UCSD-AML1 (cell line): ENCODE data around the gene C2orf80.
"Not testable (repeated sequence)": the region's sequence is repeated elsewhere in the genome, so short reads cannot be mapped to it uniquely, and the experiment has no call there.

ENCODE experiments used
- DNase-seq: peaks from one replicate; lab custom pipeline; 2025; ENCODE audit not compliant: unreplicated experiment; lab: John Stamatoyannopoulos, UW

The C2orf80 gene

GRCh38 chr2:208189810-208190503 lies at the start of gene C2orf80:
Gene C2orf80, minus strand, starts transcription at chr2:208190030. Its CDS starts 3,044 bp downstream, at chr2:208186986.
- no peak for DNase-seq

DNA sequence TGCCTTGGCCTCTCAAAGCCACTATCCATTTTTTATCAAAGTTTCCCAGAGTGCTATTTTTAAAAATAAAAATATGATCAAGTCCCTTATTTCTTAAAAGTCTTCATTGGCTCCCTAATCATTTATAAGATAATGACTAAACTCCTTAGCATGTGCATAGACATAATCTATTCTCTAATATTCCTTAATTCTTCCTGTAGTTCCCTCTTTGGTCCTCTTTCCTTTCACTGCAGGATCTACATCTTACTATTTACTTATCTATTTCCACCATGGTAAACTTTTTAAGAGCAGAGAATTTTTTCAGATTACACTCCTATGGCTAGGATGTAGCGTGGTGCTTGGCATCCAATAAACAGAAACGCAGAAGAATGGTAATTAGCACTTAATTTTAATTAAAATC lies 46.0 kb upstream of the C2orf80 start:
- no peak for DNase-seq

- DNase-seq: no peak
Measured at GRCh38 chr2:208234786-208235185, 45.0 kb upstream of the C2orf80 start.

DNA sequence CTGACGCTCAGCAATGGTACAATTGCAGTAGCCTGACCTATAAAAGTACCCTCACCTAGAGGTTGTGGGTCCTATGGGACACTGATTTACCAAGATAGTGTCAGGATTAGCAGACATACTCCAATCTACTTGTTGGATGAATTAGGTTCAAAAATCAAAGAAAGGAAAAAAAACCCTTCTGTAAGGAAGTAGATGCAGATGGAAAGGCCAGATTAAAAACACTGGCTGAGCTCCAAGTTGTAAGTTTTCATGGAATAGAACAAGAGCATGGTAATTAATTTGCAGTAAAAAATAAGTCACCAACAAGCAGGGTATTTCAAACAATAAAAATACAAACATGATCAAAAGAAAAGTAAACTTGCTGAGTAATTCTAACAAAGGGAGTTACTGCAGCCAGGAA lies 38.6 kb upstream of the C2orf80 start:
- DNase-seq: no peak

DNA sequence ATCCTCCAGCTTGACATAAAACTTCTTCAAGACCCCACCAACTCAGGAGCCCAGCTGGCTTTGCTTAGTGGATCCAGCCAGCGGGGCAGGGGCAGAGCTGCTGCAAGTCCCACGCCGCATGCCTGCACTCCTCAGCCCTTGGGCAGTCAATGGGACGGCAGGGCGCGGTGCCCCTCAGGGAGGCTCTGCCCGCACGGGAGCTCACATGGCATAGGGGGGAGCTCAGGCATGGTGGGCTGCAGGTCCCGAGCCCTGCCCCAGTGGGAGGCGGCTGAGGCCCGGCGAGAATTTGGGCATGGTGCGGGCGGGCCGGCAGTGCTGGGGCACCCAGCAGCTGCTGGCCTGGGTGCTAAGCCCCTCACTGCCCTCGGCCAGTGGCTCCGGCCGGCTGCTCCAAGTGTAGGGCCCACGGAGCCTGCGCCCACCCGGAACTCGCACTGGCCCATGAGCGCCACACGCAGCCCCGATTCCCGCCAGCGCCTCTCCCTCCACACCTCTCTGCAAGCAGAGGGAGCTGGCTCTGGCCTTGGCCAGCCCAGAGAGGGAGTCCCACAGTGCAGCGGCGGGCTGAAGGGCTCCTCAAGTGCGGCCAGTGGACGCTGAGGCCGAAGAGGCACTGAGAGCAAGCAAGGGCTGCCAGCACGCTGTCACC lies 37.9 kb upstream of the C2orf80 start:
- no peak for DNase-seq

DNA sequence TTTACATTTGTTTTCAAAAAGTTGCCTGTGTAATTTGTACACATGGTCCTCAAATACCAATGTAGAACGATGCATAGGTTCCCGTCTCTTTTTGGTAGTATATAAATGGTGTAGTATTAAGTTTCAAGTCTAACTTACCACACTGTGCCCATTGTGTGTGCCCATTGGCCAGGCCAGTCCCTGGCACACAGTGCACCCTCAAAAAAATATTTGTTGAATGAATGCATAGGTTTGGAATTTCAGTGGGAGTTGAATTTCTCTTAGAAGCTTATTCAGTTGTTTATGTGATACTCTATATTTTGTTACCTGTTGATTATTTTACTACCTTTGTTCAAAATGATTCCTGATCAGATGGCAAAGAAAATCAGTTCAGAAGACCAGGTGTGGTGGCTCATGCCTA lies 35.0 kb upstream of the C2orf80 start:
- no peak for DNase-seq

GRCh38 chr2:208222351-208222750 lies 32.5 kb upstream of the C2orf80 start:
- no peak for DNase-seq

DNA sequence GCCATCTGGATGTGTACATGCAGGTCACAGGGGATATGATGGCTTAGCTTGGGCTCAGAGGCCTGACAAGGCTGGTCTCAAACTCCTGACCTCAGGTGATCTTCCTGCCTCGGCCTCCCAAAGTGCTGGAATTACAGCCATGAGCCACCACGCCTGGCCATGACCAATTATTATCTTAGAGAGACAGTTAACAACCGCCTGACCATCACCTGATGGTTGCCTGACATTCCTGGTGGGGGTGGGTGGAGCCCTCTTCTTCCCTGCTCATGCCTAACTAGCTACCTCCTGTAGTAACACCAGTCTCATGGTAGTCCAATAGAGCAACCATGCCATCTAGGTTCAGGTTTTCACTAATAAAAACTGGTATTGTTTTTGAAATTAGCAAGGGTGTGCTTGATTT lies 32.0 kb upstream of the C2orf80 start:
- DNase-seq: not testable (repeated sequence)

DNA sequence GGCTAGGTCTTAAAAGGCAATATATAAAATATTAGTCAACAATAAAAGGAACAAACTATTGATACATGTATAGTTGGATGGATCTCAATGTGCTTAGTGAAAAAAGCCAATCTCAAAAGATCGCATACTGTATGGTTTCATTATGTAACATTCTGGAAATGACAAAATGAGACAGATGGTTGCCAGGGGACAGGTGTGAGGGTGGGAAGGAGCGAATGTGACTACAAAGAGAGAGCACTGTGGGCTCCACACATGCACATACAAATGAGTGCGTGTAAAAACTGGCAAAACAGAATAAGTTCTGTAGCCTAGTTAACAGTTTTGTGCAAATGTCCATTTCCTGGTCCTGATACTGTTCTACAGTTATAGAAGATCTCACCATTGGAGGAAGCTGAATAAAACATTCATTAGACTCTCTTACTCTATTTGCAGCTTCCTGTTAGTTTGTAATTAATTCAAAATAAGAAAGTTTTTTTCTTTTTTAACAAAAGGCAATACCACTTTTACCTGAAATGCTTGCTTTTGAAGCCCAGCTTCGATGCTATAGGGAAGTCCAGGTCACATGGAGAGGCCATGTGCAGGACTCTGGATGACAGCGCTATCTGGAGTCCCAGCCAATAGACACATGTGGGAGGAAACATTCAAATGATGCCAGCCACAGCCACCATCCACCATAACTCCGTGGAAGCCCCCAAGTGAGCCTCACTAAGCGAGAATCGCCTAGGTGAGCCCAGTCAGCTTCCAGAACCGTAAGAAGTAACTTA lies 21.0 kb upstream of the C2orf80 start:
- DNase-seq: no peak

- no peak for DNase-seq
Measured at GRCh38 chr2:208208335-208209085, 18.7 kb upstream of the C2orf80 start.

DNA sequence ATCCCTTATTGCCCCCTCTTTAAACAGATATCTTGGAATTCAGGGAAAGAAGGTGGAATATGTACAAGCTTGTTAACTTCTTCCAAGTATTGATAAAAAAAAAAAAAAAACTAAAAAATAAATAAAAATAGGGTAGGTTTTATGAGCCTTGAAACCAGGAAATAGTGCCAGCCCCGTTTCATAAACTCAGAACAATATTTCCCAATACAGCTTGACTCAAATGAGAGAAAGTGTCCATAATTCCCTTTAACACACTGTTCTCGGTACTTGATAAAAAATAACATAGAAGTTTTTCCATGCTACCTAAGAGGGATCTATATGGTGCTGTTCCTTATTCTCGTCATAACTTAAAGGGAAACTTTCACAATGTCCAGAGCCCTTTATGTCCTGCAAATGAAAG lies 17.9 kb upstream of the C2orf80 start:
- DNase-seq: no peak

DNA sequence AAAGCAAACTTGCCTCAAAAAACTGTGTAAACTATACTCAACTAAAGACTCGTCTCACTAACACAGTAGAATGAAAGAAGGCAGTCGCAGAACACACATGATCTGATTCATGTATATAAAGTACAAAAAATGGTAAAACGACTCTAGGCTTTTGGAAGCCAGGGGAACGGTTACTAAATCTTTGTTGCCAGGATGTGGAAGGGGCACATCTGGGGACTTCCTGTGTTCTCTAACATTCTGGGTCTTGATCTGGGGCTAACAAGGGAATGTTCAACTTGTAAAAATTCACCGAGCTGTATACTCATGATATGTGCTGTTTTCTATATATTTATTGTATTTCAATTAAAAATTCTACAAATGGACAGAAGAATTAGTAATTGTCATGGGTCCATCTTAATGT lies 14.3 kb upstream of the C2orf80 start:
- no peak for DNase-seq

GRCh38 chr2:208195531-208195930 lies 5.7 kb upstream of the C2orf80 start:
- DNase-seq: no peak

- DNase-seq: no peak
Measured at GRCh38 chr2:208192611-208193236, 2.9 kb upstream of the C2orf80 start.

DNA sequence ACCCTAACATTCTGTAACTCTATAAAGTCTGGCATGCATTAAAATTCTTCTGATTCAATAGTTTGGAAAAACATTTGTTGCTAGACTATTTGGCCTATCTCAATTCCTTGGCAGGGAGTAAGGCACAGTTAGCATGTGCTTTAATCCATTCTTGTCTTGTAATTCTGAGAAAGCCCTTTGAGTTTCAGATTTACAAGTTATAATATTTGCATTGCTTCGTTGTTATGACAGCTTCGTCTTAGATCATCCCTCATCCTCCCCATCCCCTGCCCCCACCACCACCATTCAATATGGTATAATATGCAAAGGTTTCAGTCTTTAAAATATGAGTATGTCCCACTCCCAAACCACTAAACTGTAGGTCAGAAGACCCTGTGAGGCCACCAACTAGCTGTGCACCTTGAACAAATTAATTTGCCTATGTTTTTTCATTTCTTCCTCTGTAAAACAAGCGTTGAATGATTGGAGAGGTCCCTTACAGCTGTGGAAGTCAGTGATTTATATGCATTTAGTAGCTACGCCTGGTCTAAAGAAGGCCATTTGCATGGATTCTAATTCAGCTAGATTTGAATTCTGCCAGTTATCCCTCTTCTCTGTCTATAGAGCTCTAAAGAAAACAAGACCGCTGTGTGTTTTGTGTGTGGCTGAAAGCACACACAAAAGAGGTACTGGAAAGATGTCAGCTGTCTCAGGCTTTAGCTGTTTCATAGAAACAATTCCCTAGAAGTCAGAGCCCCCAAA lies 591 bp downstream of the C2orf80 start:
- DNase-seq: no peak

GRCh38 chr2:208186893-208187292 lies 2.9 kb downstream of the C2orf80 start:
- DNase-seq: no peak

DNA sequence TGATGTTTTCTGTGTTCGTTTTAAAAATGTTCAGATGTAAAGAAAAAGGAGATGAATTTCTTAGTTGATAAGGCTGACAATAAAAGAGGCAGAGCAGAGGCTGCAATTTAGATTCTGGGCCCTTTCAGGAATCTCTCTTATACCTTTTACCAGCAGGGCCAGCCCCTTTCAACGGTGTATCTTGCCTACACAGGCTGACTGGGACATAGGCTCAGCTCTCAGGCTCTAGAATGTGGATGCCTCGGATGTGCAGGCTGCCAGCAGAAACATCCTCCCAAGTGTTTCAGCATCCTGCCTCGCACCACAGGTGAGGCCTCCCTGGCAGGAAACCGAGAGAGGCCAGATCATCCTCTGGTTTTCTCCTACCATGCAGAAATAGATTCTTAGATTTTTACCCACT lies 3.4 kb downstream of the C2orf80 start:
- no peak for DNase-seq

DNA sequence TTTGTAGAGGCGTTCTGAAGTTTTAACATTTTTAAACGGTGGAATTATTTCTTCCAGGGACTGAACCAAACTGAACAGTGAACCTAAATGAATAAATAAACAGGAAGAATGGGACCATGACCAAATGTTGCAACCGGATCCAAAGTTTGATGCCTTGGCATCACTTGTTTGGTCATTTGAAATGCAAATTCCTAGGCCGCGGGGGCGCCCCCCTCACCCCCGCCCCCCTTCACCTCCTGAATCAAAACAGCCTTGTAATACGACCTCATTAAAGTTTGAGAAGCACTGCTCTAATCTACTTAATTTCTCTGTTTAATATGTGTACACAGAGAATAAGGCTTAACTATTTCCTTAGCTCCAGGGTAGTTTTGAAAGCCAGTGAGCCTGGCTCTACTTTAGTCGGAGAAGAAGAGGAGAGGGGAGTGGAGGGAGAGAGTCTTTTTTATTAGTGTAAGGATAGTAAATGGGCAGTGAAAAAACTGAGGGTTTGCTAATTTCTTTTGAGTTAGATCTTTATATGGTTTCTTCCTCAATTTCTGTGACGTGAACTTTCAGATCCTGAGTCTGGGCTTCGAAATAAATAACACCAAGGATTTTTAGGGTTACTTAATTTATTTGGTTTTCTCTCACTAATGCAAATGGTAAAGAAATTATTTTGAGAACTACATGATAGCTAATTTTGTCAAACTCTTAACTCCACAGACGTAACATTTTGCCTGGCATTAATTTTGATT lies 5.7 kb downstream of the C2orf80 start:
- DNase-seq: no peak

DNA sequence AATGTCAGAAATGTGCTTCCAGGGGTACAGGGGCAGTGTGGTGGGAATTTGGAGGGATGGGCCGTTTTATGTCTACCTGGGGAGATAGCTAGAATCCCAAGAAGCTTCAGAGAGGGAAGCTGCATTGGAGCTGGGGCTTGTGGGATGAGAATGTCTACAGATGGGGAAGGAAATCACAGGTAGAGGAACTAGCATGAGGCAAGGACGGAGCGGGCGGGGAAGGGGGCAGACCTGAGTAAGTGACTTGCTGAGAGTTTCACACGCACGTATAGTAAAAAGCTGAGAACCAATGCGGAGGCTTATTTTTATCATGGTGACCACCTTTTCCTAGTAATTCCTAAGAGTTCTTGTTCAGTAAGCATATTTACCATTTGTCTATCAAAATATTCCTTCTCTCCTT lies 6.3 kb downstream of the C2orf80 start:
- no peak for DNase-seq

DNA sequence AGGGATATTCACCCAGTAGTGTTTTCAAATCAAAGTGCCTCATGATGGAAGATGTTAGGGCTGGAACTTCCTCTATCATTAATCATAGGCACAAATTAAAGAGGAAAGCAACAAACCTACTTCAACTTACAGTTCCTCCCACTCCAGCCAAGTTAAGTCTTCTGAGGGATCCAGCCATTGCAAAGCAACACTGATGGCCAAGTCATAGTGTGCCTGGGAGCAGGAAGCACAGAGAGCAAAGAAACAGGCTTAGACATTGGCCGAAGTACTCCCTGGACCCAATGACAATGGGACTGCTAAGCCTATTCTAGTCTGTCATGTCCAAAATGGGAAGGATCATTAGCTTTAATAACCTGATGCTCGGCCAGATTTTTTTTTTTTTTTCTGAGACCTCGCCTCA lies 7.0 kb downstream of the C2orf80 start:
- no peak for DNase-seq
